NK-92 (cell line): ENCODE measurements around the gene CDC42EP4.

ENCODE experiments used
- DNase-seq: peaks from one replicate; lab custom pipeline; 2025; ENCODE audit not compliant: unreplicated experiment; lab: John Stamatoyannopoulos, UW

Gene CDC42EP4

DNA sequence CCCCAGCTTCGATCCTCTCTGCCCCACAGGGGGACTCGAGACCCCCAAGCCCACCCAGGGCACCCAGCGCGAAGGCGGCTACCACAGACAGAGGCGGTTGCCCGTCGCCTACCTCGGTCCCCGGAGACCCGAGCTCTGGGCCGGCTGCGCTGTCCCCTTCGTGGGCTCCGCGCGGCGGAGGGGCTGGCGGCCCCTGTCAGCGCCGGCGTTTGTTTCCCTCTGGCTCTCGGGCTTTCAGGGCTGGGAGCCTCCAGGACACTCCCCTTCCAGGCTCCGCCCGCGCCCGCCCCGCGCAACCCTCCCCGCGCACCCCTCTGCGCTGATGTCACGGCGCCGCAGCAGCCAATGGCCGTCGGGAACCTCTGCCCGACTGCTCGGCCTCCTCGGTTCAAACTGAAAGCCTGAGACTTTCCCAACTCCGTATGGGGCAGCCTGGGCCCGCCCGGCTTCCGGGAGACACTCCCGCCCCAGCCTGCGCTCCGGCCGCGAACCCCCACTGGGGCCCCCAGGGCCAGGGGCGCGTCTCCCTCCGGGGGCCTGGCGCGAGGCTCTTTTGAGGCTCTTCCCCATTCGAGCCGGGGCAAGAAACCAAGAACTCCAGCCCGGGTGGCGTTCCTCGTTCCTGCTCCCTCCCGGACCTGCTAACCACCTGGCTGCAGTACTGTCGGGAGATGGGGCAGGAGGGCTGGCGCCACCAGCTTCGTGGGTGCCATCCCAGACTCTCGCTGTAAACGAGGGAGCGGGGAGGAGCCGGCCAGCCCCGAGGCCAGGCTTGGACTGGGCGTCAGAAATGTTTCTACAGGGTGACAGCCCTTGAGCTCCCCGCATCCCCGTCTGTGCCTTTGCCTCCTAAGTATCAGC is at the start of gene CDC42EP4:
CDC42EP4 (minus strand) TSS at position 221 of the 861 bp plus-strand sequence. CDS start 25,501 bp downstream, outside the sequence.
- no peak for DNase-seq

DNA sequence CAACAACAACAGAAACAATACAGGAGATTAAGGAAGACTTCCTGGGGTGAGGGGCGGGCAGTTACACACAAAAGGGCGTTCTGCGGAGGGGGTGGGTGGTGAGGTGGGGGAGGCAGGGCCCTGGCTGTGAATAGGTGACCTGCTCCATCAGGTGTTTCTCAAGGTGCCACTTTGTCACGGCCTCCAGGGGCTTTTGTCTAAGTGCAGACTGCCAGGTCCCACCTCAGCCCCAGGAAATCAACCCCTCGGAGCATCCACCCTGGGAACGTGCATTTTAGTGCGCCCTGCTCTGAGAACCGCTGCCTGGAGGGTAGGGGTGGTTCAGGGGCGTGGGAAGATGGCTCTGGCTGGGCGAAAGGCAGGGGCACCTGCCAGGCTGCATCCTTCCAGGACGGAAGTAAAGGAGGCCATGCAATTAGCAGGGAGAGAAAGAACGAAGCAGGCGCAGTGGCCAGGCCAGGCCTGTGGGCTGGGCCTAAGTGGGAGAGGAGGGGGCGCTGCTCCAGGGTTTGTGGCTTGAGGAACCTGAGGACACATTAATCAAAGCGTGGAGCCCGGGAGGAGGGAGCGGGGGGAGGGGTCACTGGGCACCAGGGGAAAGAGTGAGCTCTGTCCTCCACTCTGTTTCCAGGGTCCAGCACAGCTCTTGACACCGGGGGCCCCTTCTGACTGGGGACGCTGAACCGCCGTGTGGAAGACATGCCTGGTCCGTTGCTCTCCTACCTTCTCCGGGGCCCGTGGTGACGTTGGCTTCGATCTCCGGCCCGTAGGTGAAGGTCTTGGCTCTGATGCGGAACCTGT is 49.4 kb upstream of the CDC42EP4 start:
- DNase-seq: no peak

DNA sequence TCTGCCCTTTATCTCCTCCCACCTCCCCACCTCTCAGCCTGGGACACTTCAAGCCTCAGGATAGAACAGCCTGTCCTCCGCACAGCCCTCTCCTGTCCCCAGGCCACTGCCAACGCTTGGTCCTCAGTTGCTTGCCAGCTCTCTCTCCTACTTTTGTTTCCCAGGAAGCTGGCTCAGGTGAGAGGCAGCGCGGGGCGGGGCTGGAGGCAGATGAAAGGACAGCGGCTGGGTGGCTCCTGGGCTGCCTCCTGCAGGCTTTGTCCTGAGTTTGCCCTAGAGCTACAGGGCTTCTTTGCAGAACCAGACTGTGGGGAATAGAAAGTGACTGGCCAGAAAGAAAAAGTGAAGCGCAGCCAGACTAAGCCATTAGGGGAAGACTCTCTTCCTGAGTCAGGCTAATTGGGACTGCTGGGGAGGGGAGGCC is 48.2 kb upstream of the CDC42EP4 start:
- no peak for DNase-seq

GRCh38 chr17:73359352-73359751 is 47.6 kb upstream of the CDC42EP4 start:
- no peak for DNase-seq

DNA sequence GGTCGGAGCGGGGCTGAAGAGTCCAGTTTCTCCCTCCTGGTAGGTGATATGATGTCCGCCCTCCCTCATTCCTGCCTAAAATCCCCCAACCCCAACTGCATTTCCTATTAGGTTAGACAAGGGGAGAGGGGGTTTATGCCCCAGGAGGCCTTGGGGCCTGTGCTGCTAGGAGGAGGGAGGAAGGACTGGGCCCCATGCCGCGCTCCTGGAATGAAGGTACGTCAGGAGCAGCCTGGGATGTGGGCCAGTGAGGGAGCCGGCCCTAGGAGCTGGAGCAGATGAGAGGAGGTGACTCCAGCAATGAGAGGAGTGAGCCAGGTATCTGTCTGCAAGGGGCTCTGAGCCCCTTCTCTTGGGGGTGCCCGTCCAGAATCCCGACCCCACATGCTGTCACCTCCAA is 46.9 kb upstream of the CDC42EP4 start:
- no peak for DNase-seq

GRCh38 chr17:73357981-73358380 is 46.2 kb upstream of the CDC42EP4 start:
- DNase-seq: no peak

GRCh38 chr17:73357318-73357717 is 45.5 kb upstream of the CDC42EP4 start:
- no peak for DNase-seq

- DNase-seq: no peak
These were observed 44.9 kb upstream of the CDC42EP4 start for GRCh38 chr17:73356561-73357170.

DNA sequence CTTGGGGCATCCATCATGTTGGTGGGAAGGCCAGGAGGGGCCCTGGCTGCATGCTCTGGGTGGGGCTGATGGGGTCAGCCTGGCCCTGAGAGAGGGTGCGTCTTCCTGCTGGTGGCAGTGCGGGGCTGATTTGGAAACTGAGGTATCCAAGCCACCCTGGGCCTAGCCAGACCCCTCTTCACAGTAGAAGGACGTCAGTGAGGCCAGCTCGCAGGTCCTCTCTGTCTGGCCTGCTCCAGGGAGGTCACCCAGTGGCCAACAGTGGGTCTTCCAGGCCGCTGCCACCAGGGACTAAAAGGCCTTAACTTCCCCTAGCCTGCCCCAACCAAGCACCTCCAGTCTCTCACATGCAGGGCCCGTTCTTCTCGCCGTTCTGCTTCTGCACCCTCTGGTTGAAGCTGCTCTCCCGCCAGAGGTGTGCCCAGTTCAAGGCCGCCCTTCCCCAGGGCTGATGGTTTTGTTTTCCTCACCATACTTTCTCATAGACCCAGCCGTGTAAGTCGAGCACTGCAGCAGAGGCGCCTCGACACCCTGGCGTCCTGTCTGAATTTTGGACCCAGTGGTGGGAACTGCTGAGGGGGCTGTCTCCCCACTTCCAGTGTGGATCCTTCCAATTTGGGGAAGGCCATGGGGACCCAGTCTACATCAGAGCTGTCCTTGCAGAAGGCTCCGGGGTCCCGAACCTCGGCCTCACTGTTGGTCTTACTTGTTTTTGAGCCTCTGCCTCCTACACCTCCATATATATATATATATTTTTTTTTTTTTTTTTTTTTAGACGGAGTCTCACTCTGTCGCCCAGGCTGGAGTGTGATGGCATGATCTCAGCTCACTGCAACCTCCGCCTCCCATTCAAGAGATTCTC is 42.9 kb upstream of the CDC42EP4 start:
- no peak for DNase-seq

GRCh38 chr17:73352261-73352660 is 40.5 kb upstream of the CDC42EP4 start:
- DNase-seq: no peak

- no peak for DNase-seq
These were observed 40.0 kb upstream of the CDC42EP4 start for GRCh38 chr17:73351764-73352163.

DNA sequence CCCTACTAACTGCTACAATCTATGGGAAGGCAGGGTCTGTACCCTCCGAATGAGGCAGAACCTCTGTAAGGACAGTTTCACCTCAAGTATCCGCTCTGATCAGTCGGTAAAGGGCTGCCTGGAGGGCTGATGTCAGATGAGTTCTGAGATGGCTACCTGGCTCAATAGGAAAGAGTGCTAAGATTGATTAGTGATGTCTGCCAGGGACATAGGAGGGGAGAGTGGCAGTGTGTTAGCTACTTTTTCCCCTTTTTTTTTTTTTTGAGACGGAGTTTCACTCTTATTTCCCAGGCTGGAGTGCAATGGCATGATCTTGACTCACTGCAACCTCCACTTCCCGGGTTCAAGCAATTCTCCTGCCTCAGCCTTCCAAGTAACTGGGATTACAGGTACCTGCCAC is 39.1 kb upstream of the CDC42EP4 start:
- DNase-seq: no peak

GRCh38 chr17:73349647-73350046 is 37.8 kb upstream of the CDC42EP4 start:
- DNase-seq: no peak

GRCh38 chr17:73349138-73349537 is 37.3 kb upstream of the CDC42EP4 start:
- DNase-seq: no peak

GRCh38 chr17:73348829-73349095 is 37.0 kb upstream of the CDC42EP4 start:
- no peak for DNase-seq

DNA sequence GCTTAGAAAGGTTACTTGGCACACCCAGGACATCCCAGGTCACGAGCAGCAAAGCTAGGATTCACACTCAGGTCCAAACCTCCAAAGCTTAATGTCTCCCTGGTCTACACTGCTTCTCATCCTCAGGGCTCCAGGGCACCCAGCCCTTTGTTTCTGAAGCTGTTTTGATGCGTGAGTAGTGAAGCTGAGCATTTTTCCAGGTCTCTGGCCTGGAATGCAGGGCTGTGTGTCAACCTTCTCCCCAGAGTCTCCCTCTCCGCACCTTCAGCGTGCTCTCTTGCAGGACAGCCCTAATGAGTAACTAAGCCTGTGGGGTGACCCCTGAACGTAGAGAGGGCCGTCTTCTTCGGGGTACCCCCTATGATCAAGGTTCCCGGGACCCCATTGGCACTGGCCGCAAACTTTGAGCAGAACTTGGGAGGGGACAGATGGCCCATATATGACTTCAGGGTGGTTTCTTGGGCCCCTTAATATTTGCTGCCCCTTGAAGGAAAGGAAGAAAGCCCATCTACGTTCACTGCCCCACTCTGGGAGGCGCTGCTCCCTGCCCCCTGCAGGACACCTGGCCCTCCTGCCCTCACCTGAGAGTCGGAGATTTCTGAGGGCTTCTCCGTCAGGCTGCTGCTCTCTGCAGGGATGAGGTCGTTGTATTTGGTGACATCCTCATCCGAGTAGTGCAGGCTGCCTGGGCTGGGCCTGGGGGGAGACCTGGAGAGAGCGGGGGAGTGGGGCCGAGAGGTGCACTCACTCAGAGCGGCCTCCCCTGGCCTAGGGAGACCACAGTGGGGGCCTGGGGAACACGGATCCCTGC is 36.4 kb upstream of the CDC42EP4 start:
- no peak for DNase-seq

GRCh38 chr17:73347351-73347750 is 35.5 kb upstream of the CDC42EP4 start:
- no peak for DNase-seq

DNA sequence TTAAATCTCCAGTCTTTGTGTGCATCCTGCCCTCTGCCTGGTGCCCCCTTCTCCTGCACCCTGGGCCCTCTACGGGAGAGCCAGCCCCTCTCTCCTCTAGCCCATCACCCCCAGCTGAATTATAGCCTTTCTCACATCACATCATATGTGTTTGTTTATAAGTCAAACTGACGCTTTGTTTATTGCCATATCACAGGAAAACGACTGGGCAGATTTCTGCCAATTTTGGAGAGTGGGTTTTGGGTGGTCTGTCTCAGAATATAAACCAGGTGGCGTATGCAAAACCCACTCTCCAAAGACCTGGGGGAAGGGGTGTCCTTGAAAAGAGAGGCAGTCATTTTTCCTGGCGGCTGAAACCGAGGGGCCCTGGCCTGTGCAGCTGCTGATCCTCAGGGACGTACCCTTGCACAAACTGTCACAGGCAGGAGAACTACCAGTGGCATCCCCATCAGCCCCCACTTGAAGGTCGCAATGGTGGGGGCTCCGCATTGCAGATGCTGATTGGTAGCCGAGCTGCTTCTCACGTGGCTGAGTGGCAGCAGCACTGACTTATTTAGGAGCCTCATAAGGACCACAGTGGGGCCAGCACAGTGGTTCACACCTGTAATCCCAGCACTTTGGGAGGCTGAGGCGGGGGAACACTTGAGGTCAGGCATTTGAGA is 34.8 kb upstream of the CDC42EP4 start:
- DNase-seq: no peak

DNA sequence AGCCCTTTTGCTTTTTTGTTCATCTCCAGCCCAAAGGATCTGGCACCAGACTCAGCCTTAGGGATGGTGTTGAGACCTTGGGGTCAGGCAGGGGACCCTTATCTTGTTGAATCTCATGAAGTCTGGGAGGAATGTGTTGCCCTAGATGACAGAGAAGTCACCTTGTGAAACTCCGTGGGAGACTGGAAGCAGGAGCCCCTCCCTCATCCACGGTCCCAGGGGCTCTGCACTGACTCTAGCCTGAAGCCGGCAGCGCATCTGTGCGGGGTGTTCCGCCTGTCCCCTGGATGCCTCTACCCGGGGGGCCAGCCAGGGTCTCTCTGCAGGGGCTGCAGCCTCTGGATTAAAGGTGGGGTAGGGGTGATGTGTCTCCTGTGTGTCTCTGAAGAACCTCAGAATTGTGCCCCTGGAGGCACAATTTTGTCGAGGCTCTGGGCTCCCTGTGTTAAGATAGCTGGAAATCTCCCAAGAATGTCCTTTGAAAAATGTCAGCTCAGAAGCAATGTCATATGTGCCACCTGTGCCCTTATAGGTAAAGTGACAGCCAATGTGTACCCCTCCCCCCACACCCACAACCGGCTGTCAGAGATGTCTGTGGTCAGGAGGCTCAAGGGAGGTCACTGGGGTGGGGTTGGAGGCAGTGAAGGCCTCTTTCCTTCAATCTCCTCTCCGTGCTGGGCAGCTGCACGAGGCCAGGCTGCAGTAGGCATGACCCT is 32.1 kb upstream of the CDC42EP4 start:
- no peak for DNase-seq
